ENCODE data around the gene CLTA. TPM values are rescaled to one million over a fixed set of nuclear protein-coding genes. Genes with fewer than 3 reads are reported as not detected.
"Not testable (repeated sequence)": the region's sequence is repeated elsewhere in the genome, so short reads cannot be mapped to it uniquely, and the experiment has no call there.

The CLTA gene
- total RNA-seq, 1 donor from 2014 or later = 199 TPM

DNA sequence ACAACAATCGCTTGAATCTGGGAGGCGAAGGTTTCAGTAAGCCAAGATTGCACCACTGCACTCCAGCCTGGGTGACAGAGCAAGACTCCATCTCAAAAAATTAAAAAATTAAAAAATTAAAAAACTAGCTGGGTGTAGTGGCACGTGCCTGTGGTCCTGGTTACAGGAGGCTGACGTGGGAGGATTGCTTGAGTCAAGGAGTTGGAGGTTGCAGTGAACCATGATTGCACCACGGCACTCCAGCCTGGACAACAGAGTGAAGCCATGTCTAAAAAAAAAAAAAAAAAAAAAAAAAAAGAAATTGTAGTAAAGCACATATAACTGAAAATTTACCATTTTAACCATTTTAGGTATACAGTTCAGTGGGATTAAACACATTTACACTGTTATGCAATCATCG, 34.6 kb upstream of the CLTA start:
- no peaks in the 10 kb centered on the region for H3K27me3 ChIP-seq
- H3K4me1 ChIP-seq = peaks cover 14% of the 10 kb centered on the region
- no peak overlapping the region for H3K4me3 ChIP-seq
- no peaks in the 10 kb centered on the region for H3K9me3 ChIP-seq
- TF ChIP-seq, protein P1, sequence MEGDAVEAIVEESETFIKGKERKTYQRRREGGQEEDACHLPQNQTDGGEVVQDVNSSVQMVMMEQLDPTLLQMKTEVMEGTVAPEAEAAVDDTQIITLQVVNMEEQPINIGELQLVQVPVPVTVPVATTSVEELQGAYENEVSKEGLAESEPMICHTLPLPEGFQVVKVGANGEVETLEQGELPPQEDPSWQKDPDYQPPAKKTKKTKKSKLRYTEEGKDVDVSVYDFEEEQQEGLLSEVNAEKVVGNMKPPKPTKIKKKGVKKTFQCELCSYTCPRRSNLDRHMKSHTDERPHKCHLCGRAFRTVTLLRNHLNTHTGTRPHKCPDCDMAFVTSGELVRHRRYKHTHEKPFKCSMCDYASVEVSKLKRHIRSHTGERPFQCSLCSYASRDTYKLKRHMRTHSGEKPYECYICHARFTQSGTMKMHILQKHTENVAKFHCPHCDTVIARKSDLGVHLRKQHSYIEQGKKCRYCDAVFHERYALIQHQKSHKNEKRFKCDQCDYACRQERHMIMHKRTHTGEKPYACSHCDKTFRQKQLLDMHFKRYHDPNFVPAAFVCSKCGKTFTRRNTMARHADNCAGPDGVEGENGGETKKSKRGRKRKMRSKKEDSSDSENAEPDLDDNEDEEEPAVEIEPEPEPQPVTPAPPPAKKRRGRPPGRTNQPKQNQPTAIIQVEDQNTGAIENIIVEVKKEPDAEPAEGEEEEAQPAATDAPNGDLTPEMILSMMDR (IDR thresholded peaks at IDR 0.05) = no peak
- TF ChIP-seq POLR2AphosphoS5 (IDR thresholded peaks at IDR 0.05; ENCODE audit: insufficient read depth in 1 of 2, low read depth in 1 of 2) = no peak
- H3K36me3 ChIP-seq = peaks cover 0 to 6% of the 10 kb centered on the region in 2 donors
- H3K27ac ChIP-seq = peak overlapping the region; percentile 83
- intact Hi-C loops (cut with DNase I) = no loop called here
- no peak for DNase-seq (ENCODE audit: extremely low spot score in 2 of 2)

- Histone ChIP-seq H3K27ac (peak overlapping the region; percentile 89), H3K36me3 (peaks cover 0 to 6% of the 10 kb centered on the region in 2 donors), H3K27me3 (no peaks in the 10 kb centered on the region), H3K4me3 (no peak overlapping the region), H3K9me3 (no peaks in the 10 kb centered on the region), H3K4me1 (peaks cover 26% of the 10 kb centered on the region)
- intact Hi-C loops (cut with DNase I) = no loop called here
- TF ChIP-seq, protein P1 (IDR thresholded peaks at IDR 0.05) = no peak
- TF ChIP-seq POLR2A (IDR thresholded peaks at IDR 0.05) = no peak
- no peak for TF ChIP-seq POLR2AphosphoS5 (IDR thresholded peaks at IDR 0.05; ENCODE audit: insufficient read depth in 1 of 2, low read depth in 1 of 2)
- DNase-seq (ENCODE audit: extremely low spot score in 2 of 2) = no peak
These were observed 32.6 kb upstream of the CLTA start for GRCh38 chr9:36158122-36158521.

DNA sequence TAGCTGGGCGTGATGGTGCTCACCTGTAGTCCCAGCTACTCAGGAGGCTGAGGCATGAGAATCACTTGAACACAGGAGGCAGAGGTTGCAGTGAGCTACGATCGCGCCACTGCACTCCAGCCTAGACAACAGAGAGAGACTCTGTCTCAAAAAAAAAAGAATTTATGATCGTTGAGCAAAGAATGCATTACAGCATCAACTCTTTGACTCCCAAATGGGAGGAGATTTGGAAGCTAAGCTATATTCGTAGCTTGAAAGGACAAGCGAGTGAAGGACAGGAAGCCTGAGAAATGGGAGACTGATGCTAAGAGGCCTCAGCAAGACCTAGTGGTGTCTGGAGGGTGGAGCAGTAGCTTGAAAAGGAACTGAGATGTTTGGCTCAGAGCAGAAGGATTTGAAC, 31.8 kb upstream of the CLTA start:
- no peaks in the 10 kb centered on the region for H3K9me3 ChIP-seq
- peak overlapping the region; percentile 89 for H3K27ac ChIP-seq
- no peaks in the 10 kb centered on the region for H3K27me3 ChIP-seq
- intact Hi-C loops (cut with DNase I) = no loop called here
- H3K36me3 ChIP-seq = peaks cover 0 to 6% of the 10 kb centered on the region in 2 donors
- no peak for DNase-seq (ENCODE audit: extremely low spot score in 2 of 2)
- TF ChIP-seq POLR2A (IDR thresholded peaks at IDR 0.05) (no peak), POLR2AphosphoS5 (IDR thresholded peaks at IDR 0.05; ENCODE audit: insufficient read depth in 1 of 2, low read depth in 1 of 2) (peak in 1 of 2 donors; percentile 26)
- TF ChIP-seq, protein P1 (IDR thresholded peaks at IDR 0.05) = no peak
- H3K4me1 ChIP-seq = peaks cover 34% of the 10 kb centered on the region
- H3K4me3 ChIP-seq = no peak overlapping the region

GRCh38 chr9:36159509-36159908, 31.2 kb upstream of the CLTA start:
- DNase-seq (ENCODE audit: extremely low spot score in 2 of 2); intact Hi-C loops (cut with DNase I); H3K36me3 ChIP-seq; H3K27me3 ChIP-seq; H3K4me3 ChIP-seq; H3K9me3 ChIP-seq: not testable (repeated sequence)
- H3K27ac ChIP-seq = peak overlapping the region; percentile 89
- H3K4me1 ChIP-seq = peaks cover 35% of the 10 kb centered on the region

DNA sequence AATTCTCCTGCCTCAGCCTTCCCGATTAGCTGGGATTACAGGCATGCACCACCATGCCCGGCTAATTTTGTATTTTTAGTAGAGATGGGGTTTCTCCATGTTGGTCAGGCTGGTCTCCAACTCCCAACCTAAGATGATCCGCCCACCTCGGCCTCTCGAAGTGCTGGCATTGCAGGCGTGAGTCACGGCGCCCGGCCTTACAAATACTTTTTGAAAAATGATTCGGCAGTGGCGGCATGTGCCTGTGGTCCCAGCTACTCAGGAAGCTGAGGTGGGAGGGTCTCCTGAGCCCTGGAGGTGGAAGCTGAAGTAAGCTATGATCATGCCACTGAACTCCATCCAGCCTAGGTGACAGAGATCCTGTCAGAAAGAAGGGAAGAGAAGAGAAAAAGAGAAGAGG, 30.6 kb upstream of the CLTA start:
- H3K9me3 ChIP-seq; H3K4me3 ChIP-seq; H3K27me3 ChIP-seq; DNase-seq (ENCODE audit: extremely low spot score in 2 of 2); H3K36me3 ChIP-seq; intact Hi-C loops (cut with DNase I): not testable (repeated sequence)
- peaks cover 32% of the 10 kb centered on the region for H3K4me1 ChIP-seq
- peak overlapping the region; percentile 89 for H3K27ac ChIP-seq

DNA sequence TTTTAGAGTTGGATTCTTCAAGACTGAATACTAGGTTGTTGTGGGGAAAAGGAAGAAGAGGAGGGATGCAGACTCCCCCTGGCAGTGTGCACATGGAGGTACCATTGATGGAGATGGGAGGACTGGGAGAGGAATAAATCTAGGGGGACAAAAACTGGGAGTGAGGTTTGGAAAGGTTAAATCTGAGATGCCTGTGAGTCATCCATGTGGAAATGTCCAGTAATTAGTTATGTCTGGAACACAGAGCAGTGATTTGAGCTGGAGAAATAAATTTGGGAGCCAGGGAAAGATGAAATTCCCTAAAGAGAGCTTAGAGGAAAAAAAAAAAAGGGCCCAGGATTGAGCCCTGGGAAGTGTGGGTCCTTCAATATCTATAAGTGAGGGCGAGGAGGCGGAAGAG, 29.5 kb upstream of the CLTA start:
- H3K4me1 ChIP-seq = peaks cover 40% of the 10 kb centered on the region
- TF ChIP-seq POLR2AphosphoS5 (IDR thresholded peaks at IDR 0.05; ENCODE audit: insufficient read depth in 1 of 2, low read depth in 1 of 2) (peak in 1 of 2 donors; percentile 12), POLR2A (IDR thresholded peaks at IDR 0.05) (no peak)
- peaks cover 0 to 6% of the 10 kb centered on the region in 2 donors for H3K36me3 ChIP-seq
- H3K4me3 ChIP-seq = no peak overlapping the region
- intact Hi-C loops (cut with DNase I) = no loop called here
- DNase-seq (ENCODE audit: extremely low spot score in 2 of 2) = no peak
- H3K27ac ChIP-seq = peak overlapping the region; percentile 89
- H3K27me3 ChIP-seq = no peaks in the 10 kb centered on the region
- H3K9me3 ChIP-seq = no peaks in the 10 kb centered on the region
